Measurements from ENCODE around the gene OR2V1.

The OR2V1 gene

DNA sequence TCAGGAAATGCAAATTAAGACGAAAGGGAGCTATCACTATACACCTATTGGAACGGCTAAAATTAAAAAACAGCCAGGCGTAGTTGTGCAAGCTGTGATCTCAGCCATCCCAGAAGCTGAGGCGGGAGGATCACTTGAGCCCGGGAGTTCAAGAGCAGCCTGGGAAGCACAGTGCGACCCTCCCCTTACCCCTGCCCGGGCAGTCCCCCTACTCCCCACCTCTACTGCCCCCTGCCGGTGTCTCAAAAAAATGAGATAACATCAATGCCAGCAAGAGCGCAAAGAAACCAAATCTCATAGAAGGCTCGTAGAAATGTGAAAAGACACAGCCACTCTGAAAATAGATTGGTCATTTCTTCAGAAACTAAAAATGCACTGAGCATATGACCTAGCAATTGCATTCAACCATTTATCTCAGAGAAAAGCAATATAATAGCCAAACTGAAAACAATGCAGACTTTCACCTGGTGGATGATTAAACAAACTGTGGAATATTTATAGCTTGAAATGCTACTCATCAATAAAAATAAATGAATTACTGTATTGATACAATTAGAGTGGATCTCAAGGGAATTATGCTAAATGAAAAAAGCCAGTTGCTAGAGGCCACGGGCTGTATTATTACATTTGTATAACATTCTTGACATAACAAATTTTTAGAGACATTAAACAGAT lies 37.0 kb upstream of the OR2V1 start:
- peak overlapping the region; percentile 76 for H3K4me2 ChIP-seq (ENCODE audit: low read length)
- no peaks in the 10 kb centered on the region for H4K20me1 ChIP-seq (ENCODE audit: control insufficient read depth, insufficient read depth, low read depth, low read length)

DNA sequence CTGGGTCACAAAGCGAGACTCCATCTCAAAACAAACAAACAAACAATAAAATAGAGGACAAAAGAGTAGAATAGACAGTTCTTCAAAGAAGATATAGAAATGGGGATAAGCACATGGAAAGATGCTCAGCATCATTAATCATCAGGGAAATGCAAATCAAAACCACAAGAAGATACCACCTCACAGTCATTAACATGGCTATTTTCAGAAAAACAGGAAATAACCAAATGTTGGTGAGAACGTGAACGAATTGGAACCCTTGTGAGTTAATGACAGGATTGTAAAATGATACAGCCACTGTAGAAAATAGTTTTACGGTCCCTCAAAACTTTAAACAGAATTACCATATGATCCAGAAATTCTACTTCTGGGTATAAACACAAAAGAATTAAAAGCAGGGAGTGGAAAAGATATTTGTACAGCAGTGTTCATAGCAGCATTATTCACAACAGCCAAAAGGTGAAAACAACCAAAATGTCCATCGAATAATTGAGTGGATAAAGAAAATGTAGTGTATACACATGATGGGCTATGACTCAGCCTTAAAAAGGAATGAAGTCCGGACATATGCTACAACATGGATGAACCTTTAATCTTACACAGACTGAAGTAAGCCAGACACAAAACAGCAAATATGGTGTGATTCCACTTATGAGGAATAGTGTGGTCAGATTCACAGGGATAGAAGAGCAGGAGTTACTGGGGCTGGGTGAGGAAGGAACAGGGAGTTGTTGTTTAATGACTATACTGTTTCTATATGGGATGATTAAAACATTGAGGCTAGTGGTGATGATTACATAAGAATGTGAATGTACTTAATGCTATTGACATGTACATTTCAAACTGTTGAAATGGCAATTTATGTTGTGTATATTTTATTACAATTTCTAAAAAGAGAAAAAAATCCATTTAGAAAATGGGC lies 36.1 kb upstream of the OR2V1 start:
- Histone ChIP-seq H3K27me3 (ENCODE audit: control insufficient read depth, low read length) (no peaks in the 10 kb centered on the region), H3K4me2 (ENCODE audit: low read length) (peak overlapping the region; percentile 76), H3K79me2 (ENCODE audit: control insufficient read depth, low read length) (no peaks in the 10 kb centered on the region), H3K4me1 (ENCODE audit: control insufficient read depth, low read length) (peaks cover 75% of the 10 kb centered on the region), H3K9me3 (ENCODE audit: control insufficient read depth, insufficient read depth, low read length) (no peaks in the 10 kb centered on the region), H3K9me2 (replicated peaks; ENCODE audit: control insufficient read depth, low read length) (no peaks in the 10 kb centered on the region), H3K36me3 (ENCODE audit: control insufficient read depth, low read length) (no peaks in the 10 kb centered on the region), H3K4me3 (ENCODE audit: low read length) (peak overlapping the region; percentile 62), H4K20me1 (ENCODE audit: control insufficient read depth, insufficient read depth, low read depth, low read length) (no peaks in the 10 kb centered on the region), H3K27ac (ENCODE audit: low read depth, low read length) (peak overlapping the region; percentile 80), H3F3A (ENCODE audit: control insufficient read depth, insufficient read depth) (peaks cover 23% of the 10 kb centered on the region)
- TF ChIP-seq, protein P1, sequence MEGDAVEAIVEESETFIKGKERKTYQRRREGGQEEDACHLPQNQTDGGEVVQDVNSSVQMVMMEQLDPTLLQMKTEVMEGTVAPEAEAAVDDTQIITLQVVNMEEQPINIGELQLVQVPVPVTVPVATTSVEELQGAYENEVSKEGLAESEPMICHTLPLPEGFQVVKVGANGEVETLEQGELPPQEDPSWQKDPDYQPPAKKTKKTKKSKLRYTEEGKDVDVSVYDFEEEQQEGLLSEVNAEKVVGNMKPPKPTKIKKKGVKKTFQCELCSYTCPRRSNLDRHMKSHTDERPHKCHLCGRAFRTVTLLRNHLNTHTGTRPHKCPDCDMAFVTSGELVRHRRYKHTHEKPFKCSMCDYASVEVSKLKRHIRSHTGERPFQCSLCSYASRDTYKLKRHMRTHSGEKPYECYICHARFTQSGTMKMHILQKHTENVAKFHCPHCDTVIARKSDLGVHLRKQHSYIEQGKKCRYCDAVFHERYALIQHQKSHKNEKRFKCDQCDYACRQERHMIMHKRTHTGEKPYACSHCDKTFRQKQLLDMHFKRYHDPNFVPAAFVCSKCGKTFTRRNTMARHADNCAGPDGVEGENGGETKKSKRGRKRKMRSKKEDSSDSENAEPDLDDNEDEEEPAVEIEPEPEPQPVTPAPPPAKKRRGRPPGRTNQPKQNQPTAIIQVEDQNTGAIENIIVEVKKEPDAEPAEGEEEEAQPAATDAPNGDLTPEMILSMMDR (IDR thresholded peaks at IDR 0.05; ENCODE audit: low read depth, low read length, poor library complexity, severe bottlenecking): no peak
- TF ChIP-seq EZH2phosphoT487 (IDR thresholded peaks at IDR 0.05; ENCODE audit: borderline replicate concordance, low read length): no peak

More for the DNA sequence above, 37.0 kb upstream of the OR2V1 start:
- no peaks in the 10 kb centered on the region for H3K9me3 ChIP-seq (ENCODE audit: control insufficient read depth, insufficient read depth, low read length)
- H3F3A ChIP-seq (ENCODE audit: control insufficient read depth, insufficient read depth): peaks cover 28% of the 10 kb centered on the region
- peak overlapping the region; percentile 62 for H3K4me3 ChIP-seq (ENCODE audit: low read length)
- TF ChIP-seq, protein P1 (IDR thresholded peaks at IDR 0.05; ENCODE audit: low read depth, low read length, poor library complexity, severe bottlenecking): peak; percentile 92
- TF ChIP-seq EZH2phosphoT487 (IDR thresholded peaks at IDR 0.05; ENCODE audit: borderline replicate concordance, low read length): no peak
- peaks cover 82% of the 10 kb centered on the region for H3K4me1 ChIP-seq (ENCODE audit: control insufficient read depth, low read length)
- peak overlapping the region; percentile 80 for H3K27ac ChIP-seq (ENCODE audit: low read depth, low read length)
- no peaks in the 10 kb centered on the region for H3K9me2 ChIP-seq (replicated peaks; ENCODE audit: control insufficient read depth, low read length)
- H3K36me3 ChIP-seq (ENCODE audit: control insufficient read depth, low read length): no peaks in the 10 kb centered on the region
- no peaks in the 10 kb centered on the region for H3K79me2 ChIP-seq (ENCODE audit: control insufficient read depth, low read length)
- H3K27me3 ChIP-seq (ENCODE audit: control insufficient read depth, low read length): no peaks in the 10 kb centered on the region

DNA sequence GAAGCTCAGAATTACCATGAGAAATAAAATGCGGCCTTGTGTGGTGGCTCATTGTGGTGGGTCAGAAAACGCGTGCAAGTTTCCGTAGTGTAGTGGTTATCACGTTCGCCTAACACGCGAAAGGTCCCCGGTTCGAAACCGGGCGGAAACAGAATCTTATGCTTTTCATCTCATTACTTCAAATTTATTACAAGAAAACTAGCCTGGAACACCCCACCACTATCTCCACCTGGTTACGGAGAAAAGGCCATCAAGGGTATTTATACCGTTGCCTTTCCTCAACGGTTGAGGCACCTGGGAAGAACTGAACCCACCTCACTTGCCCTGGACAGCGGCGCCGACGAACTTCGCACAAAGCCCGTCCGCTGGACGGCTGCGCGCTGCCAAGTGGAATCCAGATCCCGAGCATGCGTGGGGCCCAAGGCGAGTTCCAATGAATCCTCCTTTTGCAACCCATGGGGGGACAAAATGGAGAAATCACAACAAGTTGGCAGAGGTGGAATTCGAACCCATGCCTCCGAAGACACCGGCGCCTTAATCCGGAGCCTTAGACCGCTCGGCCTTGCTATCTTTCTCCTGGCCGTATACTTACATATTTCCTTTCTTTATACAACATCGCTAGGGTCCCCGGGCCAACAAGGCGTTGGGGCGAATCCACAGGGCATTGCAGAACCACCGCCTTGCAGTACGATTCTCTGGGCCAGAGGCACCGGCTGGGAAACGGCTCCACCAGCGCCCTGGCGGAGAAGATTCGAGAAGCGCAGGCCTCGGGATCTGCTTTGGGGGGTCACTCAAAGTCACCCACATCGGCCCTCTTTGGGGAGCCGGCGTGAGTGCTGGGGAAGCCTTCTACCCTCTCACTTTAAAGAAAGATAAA lies 33.3 kb upstream of the OR2V1 start:
- no peak overlapping the region for H3K4me3 ChIP-seq (ENCODE audit: low read length)
- TF ChIP-seq EZH2phosphoT487 (IDR thresholded peaks at IDR 0.05; ENCODE audit: borderline replicate concordance, low read length): no peak
- TF ChIP-seq, protein P1 (IDR thresholded peaks at IDR 0.05; ENCODE audit: low read depth, low read length, poor library complexity, severe bottlenecking): no peak

More for the DNA sequence above, 33.3 kb upstream of the OR2V1 start:
- no peaks in the 10 kb centered on the region; the same call in 1 of the 2 replicates for H3K9me3 ChIP-seq (ENCODE audit: control insufficient read depth, insufficient read depth, low read length)
- H3F3A ChIP-seq (ENCODE audit: control insufficient read depth, insufficient read depth): peaks cover 28% of the 10 kb centered on the region
- no peak overlapping the region for H3K4me2 ChIP-seq (ENCODE audit: low read length)
- H3K27me3 ChIP-seq (ENCODE audit: control insufficient read depth, low read length): no peaks in the 10 kb centered on the region
- no peak overlapping the region for H3K27ac ChIP-seq (ENCODE audit: low read depth, low read length)
- no peaks in the 10 kb centered on the region for H4K20me1 ChIP-seq (ENCODE audit: control insufficient read depth, insufficient read depth, low read depth, low read length)
- no peaks in the 10 kb centered on the region for H3K9me2 ChIP-seq (replicated peaks; ENCODE audit: control insufficient read depth, low read length)
- H3K36me3 ChIP-seq (ENCODE audit: control insufficient read depth, low read length): no peaks in the 10 kb centered on the region
- no peaks in the 10 kb centered on the region for H3K79me2 ChIP-seq (ENCODE audit: control insufficient read depth, low read length)
- peaks cover 73% of the 10 kb centered on the region for H3K4me1 ChIP-seq (ENCODE audit: control insufficient read depth, low read length)

Data from DOHH2 (cell line).